HCT116 (cell line): Measurements from ENCODE around the gene FAM120A.

Experiments used
- ATF3 ChIP-seq: IDR thresholded peaks from 2 replicates; pipeline ENCODE4 v1.6.1; 2012
- CBX3 ChIP-seq: IDR thresholded peaks from 2 replicates; pipeline ENCODE4 v1.6.1; 2012; ENCODE audit warnings: low read depth
- CEBPB ChIP-seq: IDR thresholded peaks from 2 replicates; pipeline ENCODE4 v1.6.1; 2012; ENCODE audit warnings: low read depth
- CTCF ChIP-seq, 3 experiments: fragments of 200-600 bp in 1 of 3; sonication (generic) in 1 of 3; IDR thresholded peaks in 2 of 3; conservative IDR thresholded peaks in 1 of 3; 2 replicates each; pipeline ENCODE4 v1.5.1; 2012 to 2017; ENCODE audit warnings: low read depth in 2 of 3, low read length in 2 of 3, antibody characterized with exemption in 1 of 3, borderline replicate concordance in 1 of 3, control low read depth in 1 of 3, mild to moderate bottlenecking in 1 of 3, mixed read lengths in 1 of 3, mixed run types in 1 of 3, moderate library complexity in 1 of 3; ENCODE audit not compliant: insufficient read depth in 1 of 3
- EZH2 ChIP-seq: fragments of 200-600 bp; sonication (generic); IDR thresholded peaks from 2 replicates; pipeline ENCODE4 v1.6.1; 2017; ENCODE audit warnings: antibody characterized with exemption, mixed run types
- MAX ChIP-seq: IDR thresholded peaks from 2 replicates; pipeline ENCODE4 v1.6.1; 2012
- POLR2A ChIP-seq: IDR thresholded peaks from 2 replicates; pipeline ENCODE4 v1.7.0; 2011; ENCODE audit warnings: borderline replicate concordance; ENCODE audit not compliant: insufficient read depth, insufficient read length; ENCODE audit errors: extremely low read depth
- POLR2AphosphoS5 ChIP-seq: IDR thresholded peaks from 2 replicates; pipeline ENCODE4 v1.6.1; 2011; ENCODE audit warnings: mild to moderate bottlenecking, low read depth, low read length, moderate library complexity
- REST ChIP-seq: IDR thresholded peaks from 2 replicates; pipeline ENCODE4 v1.6.1; 2012; ENCODE audit warnings: low read depth
- YY1 ChIP-seq: IDR thresholded peaks from 2 replicates; pipeline ENCODE4 v1.6.1; 2011; ENCODE audit warnings: low read length, low read depth, moderate library complexity, mild to moderate bottlenecking; ENCODE audit not compliant: insufficient replicate concordance; ENCODE audit errors: extremely low read depth
- ZFX ChIP-seq: fragments of 450-650 bp; IDR thresholded peaks from 2 replicates; pipeline ENCODE4 v1.6.1; 2017

- no peak for TF ChIP-seq CTCF (IDR thresholded peaks at IDR 0.05 in 2 of 3, conservative IDR thresholded peaks at IDR 0.05 in 1 of 3; ENCODE audit: borderline replicate concordance in 1 of 3, insufficient read depth in 1 of 3, low read depth in 2 of 3, low read length in 2 of 3)
- TF ChIP-seq ZFX: no peak
- no peak for TF ChIP-seq POLR2A
- TF ChIP-seq YY1: no peak
- no peak for TF ChIP-seq MAX
- TF ChIP-seq ATF3: no peak
- no peak for TF ChIP-seq POLR2AphosphoS5
- TF ChIP-seq EZH2: no peak
- no peak for TF ChIP-seq REST
- TF ChIP-seq CBX3: no peak
- TF ChIP-seq CEBPB: no peak
These were observed 9.9 kb downstream of the FAM120A start for GRCh38 chr9:93461414-93461743.
